Activated gamma-delta T cell treated with anti-CD3 and anti-CD28 coated beads, Interleukin-2, amount 50 U/mL, for 16 hours (primary cell): Measurements from ENCODE around the gene IGLL5.

Experiments
- DNase-seq: peaks from one replicate; pipeline ENCODE4 v3.0.0-alpha.2; 2020; ENCODE audit warnings: low read depth

Gene IGLL5

GRCh38 chr22:22927196-22927887, 39.7 kb downstream of the IGLL5 start:
- no peak for DNase-seq

DNA sequence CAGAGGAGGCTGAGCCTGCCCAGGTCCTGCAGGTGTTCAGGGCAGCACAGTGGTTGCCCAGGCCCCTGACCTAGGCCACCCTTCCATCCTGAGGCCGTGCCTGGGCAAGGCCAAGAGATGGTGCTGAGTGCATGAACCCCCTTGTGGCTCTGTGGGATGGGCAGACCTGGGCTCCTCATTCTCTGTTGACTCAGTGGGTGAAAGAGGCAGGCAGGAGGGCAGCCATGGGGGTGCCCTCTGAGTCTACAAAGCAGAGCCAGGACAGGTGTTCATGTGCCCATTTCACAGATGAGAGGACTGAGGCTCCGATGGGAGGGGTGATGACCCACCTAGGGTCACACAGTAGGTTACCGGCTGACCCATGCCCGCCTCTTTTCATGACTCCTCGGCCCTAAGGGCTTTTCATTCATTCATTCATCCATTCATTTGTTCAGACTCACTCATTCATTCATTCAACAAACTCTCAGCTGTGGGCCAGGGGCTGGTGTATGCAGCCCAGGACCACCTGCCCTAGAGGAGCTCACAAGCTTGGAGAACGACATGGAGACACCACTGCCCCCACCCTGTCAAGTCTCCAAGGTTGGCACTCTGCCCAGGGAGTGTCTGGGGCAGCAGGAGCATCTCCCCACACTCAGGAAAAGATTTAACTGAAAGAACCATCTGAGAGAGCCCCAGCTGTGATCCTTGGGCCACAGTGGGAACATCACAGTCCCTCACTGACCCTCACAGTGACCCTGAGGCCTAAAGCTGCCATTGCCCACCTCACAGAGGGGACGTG, 40.5 kb downstream of the IGLL5 start:
- DNase-seq: no peak

- no peak for DNase-seq
Measured at GRCh38 chr22:22928666-22929380, 41.2 kb downstream of the IGLL5 start.

GRCh38 chr22:22929381-22930221, 42.0 kb downstream of the IGLL5 start:
- DNase-seq: no peak

GRCh38 chr22:22930222-22930497, 42.5 kb downstream of the IGLL5 start:
- no peak for DNase-seq

GRCh38 chr22:22930571-22931556, 43.2 kb downstream of the IGLL5 start:
- no peak for DNase-seq

DNA sequence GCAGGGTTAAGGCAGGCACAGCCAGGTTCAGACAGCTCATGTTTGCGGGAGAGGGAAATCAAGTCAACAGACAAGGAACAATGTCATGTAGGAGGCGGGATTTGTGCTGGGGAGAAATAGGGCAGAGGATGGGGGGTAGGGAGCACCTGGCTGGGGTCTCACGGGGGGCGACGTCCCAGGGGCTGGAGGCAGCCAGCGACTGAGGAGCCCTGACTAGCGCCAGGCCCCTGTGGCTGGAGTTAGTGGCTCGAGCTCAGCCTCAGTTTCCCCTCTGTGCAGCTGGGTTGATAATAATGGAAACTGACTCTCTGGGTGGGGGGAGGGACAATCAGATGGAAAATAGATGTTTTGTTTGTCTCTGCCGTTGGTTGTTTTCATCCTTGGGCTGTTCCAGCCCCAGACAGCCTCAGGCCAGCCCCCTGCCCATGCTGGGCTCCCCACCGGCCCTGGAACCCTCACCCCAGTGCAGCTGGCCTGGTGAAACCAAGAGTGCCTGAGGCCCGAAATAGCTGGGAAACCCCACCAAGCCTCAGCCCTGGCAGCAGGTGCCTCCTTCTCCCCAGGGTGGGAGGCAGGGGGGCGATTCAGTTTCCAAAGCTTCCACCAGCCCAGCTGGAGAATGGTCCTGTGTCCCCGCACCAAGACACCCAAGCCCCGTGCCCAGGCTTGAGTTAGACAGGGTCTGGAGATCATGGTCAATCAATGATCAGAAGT, 44.1 kb downstream of the IGLL5 start:
- DNase-seq: no peak

- DNase-seq: no peak
Measured at GRCh38 chr22:22932512-22932941, 44.9 kb downstream of the IGLL5 start.

DNA sequence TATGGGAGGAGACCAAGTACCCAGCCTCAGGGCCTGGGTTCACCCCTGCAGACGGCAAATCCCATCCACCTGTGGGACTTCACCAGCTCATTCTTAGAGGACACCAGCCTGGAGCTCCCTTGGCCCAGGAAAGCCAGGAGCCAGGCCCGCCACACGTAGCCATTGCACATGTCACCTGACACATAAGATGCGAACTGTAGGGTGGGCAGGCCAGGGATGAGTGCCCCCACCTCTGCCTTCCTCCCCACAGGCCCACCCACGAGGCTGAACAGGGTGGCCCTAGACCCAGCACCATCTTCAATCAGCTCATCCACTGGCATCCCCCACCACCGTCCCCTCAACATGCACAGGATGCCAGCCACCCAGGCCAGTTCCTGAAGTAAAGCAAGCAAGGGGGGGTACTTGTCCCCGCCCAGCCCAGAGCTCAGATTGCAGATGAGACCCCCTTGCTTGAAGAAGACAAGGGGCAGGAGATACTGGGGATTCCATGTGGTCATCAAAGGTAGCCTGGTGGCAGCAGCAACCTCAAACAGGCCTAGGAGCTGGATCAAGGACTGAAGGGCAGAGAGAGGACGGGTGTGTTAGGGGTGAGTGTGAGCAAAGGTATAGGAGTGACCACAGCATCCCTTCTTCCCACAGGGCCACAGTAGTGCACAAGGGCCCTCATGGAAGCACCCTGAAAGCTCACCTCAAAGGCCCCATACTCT, 45.6 kb downstream of the IGLL5 start:
- DNase-seq: no peak

DNA sequence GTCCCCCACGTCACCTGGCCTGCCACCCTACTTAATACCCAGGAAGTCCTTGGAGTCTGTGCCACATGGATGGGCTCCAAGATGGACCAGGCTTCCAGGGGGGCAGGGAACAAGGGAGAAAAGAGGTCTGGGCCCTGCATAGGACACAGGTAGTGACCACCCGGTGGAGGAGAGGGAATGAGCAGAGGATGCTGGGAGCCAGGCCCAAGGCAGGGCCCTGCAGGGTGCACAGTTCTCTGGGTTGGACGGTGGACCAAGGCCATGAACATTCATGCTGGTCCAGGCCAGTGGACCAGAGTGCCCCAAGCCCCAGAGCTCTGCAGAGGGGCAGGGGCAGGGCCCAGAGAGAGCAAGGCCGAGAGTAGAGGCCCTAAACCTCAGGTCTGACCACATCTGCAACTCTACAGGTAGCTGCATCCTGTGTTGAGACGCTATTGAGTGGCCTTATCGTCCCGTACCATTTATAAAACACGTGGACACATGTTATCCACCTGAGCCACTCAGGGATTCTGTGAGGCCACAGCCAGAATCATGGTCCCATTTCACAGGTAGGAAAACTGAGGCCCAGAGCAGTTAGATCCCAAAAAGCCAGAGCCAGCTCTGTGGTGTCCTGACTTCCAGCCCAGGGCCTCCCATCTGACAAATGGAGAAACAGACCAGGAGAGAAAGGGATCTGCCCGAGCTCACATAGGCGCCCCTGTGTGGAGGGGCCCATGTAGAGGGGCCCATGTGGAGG, 46.4 kb downstream of the IGLL5 start:
- DNase-seq: no peak

DNA sequence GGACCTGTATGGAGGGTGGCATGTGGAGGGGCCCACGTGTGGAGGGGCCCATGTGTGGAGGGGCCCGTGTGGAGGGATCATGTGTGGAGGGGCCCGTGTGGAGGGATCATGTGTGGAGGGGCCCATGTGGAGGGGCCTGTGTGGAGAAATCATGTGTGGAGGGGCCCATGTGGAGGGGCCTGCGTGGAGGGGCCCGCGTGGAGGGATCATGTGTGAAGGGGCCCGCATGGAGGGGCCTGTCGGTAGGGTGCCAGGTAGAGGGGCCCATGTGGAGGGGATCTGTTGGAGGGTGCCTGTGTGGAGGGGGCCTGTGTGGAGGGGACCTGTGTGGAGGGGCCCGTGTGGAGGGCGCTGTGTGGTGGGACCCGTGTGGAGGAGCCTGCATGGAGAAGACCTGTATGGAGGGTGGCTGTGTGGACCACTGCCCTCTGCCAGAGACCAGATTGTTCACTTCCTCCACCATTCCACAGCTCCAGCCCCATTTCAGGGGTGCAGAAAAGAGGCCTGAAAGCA, 47.0 kb downstream of the IGLL5 start:
- no peak for DNase-seq

DNA sequence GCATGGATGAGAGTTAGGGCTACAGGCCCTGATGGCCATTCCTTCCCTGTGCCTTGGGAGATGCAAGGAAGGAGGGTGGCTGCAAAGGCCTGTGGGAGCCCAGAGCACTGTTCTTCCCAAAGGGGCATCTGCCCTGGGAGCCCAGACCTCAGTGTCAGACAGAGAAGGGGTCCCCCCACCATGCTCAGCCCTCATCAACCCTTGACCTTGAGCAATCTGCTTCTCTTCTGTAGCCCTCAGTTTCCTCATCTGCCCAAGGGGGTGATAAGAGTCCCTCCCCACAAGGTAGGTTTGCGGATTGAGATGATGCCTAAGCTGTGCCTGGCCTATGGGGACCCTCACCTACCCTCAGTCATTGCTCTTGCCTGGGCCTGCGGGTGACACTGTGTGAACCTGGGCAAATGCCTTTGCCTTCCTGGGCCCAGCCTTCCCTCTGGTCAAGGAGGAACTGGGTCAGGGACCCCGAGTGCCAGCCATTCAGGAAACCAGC, 47.5 kb downstream of the IGLL5 start:
- no peak for DNase-seq

- no peak for DNase-seq
Measured at GRCh38 chr22:22935546-22936157, 48.0 kb downstream of the IGLL5 start.

DNA sequence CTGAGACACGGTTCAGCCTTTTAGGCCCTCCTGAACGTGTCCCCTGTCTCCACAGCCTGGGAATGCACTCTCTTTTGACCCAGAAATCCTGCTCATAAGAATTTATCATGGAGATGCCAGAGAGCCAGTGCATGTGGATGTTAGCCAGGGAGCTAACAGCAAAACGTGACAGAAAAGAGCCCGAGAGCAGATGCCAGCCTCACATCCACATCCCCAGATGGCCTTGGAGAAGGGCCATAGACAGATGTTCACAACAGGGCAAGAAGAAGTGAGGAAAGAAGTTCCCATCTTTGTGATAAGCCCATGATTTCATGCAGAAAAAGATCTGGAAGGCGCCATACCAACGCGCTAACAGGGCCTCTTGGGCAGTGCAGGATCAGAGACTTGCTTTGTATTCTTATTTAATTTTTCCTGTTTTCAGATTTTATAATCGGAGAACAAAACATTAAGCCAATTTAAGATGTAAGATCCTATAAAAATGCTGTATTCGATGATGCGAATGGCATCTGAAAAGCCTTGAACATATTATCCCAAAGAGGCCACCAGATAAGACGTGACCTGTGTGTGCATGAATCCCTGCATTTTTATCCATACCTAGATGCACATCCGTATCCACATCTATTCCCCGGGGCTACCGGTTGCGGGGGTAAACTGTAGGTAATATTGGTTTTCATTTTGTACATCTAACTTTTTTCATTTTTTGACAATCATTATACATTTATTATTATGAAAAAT, 48.7 kb downstream of the IGLL5 start:
- DNase-seq: no peak

DNA sequence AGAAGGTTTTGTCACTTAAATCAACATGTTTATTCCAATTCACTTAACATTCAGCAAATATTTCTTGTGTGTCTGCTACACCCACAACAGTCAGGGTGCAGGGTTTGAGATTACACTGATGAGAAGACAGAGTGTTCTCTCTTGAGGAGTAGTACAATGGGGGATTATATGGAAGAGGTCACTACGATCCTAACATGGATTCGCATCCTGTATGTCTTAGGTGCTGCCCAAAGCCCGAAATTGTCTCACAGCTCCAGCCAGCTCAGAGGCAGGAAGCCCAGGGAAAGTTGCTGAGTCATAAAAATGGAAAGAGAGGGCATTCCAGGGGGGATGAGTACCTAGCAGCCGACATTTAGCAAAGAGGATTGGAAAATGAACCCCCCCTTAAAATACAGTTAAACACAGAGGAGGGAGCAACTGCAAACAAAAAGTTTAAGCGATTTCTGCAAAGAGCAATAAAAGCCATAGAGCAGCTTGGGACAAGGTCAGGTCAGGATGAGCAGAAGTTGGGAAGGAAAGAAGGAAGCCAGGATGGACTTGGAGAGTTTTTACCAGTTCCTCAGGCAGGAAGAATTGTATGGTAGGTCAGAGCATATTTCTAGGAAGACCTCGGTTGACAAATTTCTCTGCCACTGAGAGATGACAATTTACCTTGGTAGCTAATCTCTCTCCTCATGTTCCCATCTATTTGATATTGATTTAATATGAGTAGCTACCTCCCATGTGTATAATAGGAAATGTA, 49.5 kb downstream of the IGLL5 start:
- DNase-seq: no peak

- DNase-seq: no peak
Measured at GRCh38 chr22:22937894-22938480, 50.4 kb downstream of the IGLL5 start.
